Measurements from ENCODE around the gene CYP8B1.

The CYP8B1 gene

DNA sequence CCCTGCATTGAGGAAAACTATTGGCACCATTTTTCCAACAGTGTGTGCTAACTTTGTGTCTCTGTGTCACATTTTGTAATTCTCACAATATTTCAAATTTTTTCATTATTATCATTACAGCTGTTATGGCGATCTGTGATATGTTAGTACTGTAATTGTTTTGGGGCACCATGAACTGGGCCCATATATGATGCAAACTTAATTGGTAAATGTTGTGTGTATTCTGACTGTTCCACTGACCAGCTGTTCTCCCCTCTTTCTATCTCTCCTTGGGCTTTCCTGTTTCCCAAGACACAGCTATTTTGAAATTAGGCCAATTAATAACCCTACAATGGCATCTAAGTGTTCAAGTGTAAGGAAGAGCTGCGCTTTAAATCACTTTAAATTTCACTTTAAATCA is 2.2 kb upstream of the CYP8B1 start:
- Histone ChIP-seq H3K9me3 (ENCODE audit: severe bottlenecking) (no peaks in the 10 kb centered on the region), H3K27me3 (ENCODE audit: insufficient read depth, poor library complexity, severe bottlenecking) (no peaks in the 10 kb centered on the region), H3K36me3 (ENCODE audit: low read depth) (no peaks in the 10 kb centered on the region), H3K27ac (ENCODE audit: poor library complexity, severe bottlenecking) (no peak overlapping the region), H3K4me3 (ENCODE audit: severe bottlenecking) (no peak overlapping the region), H3K4me1 (ENCODE audit: insufficient read depth, poor library complexity, severe bottlenecking) (no peaks in the 10 kb centered on the region)
- TF ChIP-seq CTCF (IDR thresholded peaks at IDR 0.05; ENCODE audit: poor library complexity, severe bottlenecking), result no peak
- ATAC-seq (ENCODE audit: low read depth) (no peak), DNase-seq (ENCODE audit: low spot score) (no peak)

GRCh38 chr3:42876940-42877720 is 1.5 kb upstream of the CYP8B1 start:
- Histone ChIP-seq H3K9me3 (ENCODE audit: severe bottlenecking) (no peaks in the 10 kb centered on the region), H3K4me1 (ENCODE audit: insufficient read depth, poor library complexity, severe bottlenecking) (no peaks in the 10 kb centered on the region), H3K27ac (ENCODE audit: poor library complexity, severe bottlenecking) (no peak overlapping the region), H3K36me3 (ENCODE audit: low read depth) (no peaks in the 10 kb centered on the region), H3K27me3 (ENCODE audit: insufficient read depth, poor library complexity, severe bottlenecking) (no peaks in the 10 kb centered on the region), H3K4me3 (ENCODE audit: severe bottlenecking) (no peak overlapping the region)
- ATAC-seq (ENCODE audit: low read depth), result no peak
- DNase-seq (ENCODE audit: low spot score), result no peak
- TF ChIP-seq CTCF (IDR thresholded peaks at IDR 0.05; ENCODE audit: poor library complexity, severe bottlenecking), result no peak

DNA sequence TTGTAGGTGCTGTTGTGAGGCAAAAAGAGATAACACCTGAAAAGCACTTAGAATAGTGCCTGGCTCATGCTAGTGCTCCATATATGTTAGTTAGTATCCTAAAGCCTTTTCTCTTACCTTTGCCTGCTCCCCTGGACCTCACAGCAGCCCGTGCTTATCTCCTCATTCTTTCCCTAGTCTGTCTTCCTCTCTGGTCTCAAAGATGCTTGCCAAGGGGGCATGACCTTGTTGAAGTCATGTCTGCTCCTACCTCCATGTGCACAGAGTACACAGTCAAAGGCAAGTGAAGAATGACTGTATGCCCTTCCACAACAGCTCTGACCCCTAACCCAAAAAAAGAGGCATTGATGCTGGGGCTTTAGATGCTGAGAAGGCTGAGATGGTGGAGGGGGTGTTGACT is 722 bp upstream of the CYP8B1 start:
- Histone ChIP-seq H3K36me3 (ENCODE audit: low read depth) (no peaks in the 10 kb centered on the region), H3K4me1 (ENCODE audit: insufficient read depth, poor library complexity, severe bottlenecking) (no peaks in the 10 kb centered on the region), H3K9me3 (ENCODE audit: severe bottlenecking) (no peaks in the 10 kb centered on the region), H3K27me3 (ENCODE audit: insufficient read depth, poor library complexity, severe bottlenecking) (no peaks in the 10 kb centered on the region), H3K27ac (ENCODE audit: poor library complexity, severe bottlenecking) (no peak overlapping the region), H3K4me3 (ENCODE audit: severe bottlenecking) (no peak overlapping the region)
- TF ChIP-seq CTCF (IDR thresholded peaks at IDR 0.05; ENCODE audit: poor library complexity, severe bottlenecking), result no peak
- DNase-seq (ENCODE audit: low spot score) (no peak), ATAC-seq (ENCODE audit: low read depth) (no peak)

DNA sequence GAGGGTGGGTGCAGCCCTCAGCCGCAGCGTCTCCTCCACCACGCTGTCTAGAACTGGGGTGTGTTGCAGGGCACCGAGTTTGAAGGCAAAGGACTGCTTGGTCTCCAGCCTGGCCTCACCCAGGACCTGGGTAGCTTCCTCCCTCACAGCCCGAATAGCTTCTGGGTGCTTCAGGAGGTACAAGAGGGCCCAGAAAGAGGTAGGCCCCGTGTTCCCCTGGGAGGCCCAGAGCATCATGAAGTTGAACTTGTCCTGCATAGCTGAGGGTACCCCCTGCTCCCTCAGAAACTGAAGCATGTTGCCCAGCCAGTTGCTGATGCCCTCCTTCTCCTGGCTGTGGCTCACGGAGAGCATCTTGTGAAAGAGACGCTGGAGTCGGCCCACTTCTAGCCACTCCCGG is 930 bp downstream of the CYP8B1 start:
- Histone ChIP-seq H3K27me3 (ENCODE audit: insufficient read depth, poor library complexity, severe bottlenecking) (no peaks in the 10 kb centered on the region), H3K36me3 (ENCODE audit: low read depth) (no peaks in the 10 kb centered on the region), H3K9me3 (ENCODE audit: severe bottlenecking) (no peaks in the 10 kb centered on the region), H3K4me1 (ENCODE audit: insufficient read depth, poor library complexity, severe bottlenecking) (no peaks in the 10 kb centered on the region), H3K4me3 (ENCODE audit: severe bottlenecking) (no peak overlapping the region), H3K27ac (ENCODE audit: poor library complexity, severe bottlenecking) (no peak overlapping the region)
- no peak for ATAC-seq (ENCODE audit: low read depth)
- TF ChIP-seq CTCF (IDR thresholded peaks at IDR 0.05; ENCODE audit: poor library complexity, severe bottlenecking), result no peak
- no peak for DNase-seq (ENCODE audit: low spot score)

DNA sequence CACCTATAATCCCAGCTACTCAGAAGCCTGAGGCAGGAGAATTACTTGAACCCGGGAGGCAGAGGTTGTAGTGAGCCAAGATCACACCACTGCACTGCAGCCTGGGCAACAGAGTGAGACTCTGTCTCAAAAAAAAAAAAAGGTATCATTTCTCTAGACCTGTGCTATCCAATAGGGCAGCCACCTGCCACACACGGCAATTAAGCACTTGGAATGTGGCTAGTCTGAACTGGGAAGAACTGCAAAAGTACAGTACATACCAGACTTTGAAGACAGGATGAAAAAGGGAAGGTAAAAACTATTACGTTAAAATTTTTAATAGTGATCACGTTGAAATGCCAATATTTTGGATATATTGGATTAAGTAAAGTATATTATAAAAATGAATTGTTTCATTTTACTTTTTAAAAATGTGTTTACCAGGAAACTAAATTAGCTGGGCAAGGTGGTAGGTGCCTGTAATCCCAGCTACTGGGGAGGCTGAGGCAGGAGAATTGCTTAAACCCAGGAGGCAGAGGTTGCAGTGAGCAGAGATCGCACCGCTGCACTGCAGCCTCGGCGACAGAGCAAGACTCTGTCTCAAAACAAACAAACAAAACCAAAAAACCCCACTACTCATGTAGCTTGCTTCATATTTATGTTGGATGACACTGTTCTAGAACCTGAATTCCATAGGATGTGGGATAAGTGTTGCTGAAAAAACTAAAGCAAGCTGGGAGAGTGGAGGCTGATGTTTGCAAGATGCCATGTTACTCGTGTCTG is 2.3 kb downstream of the CYP8B1 start:
- Histone ChIP-seq H3K9me3 (ENCODE audit: severe bottlenecking) (no peaks in the 10 kb centered on the region), H3K36me3 (ENCODE audit: low read depth) (no peaks in the 10 kb centered on the region), H3K4me1 (ENCODE audit: insufficient read depth, poor library complexity, severe bottlenecking) (no peaks in the 10 kb centered on the region), H3K27me3 (ENCODE audit: insufficient read depth, poor library complexity, severe bottlenecking) (no peaks in the 10 kb centered on the region), H3K4me3 (ENCODE audit: severe bottlenecking) (no peak overlapping the region), H3K27ac (ENCODE audit: poor library complexity, severe bottlenecking) (no peak overlapping the region)
- TF ChIP-seq CTCF (IDR thresholded peaks at IDR 0.05; ENCODE audit: poor library complexity, severe bottlenecking), result no peak
- DNase-seq (ENCODE audit: low spot score) (no peak), ATAC-seq (ENCODE audit: low read depth) (no peak)

Measured in RWPE2 (cell line).